Stimulated activated naive CD8-positive, alpha-beta T cell treated with anti-CD3 and anti-CD28 coated beads, Interleukin-15, Interleukin-2, amounts not matched to agents 100 U/mL and 50 U/mL, for 24 hours (primary cell): Measurements from ENCODE around the gene SAMD7.

Source experiments
- ATAC-seq: fragments of 150-1000 bp; cut with Tn5 transposase; one replicate; pipeline ENCODE4 v1.10.0; 2021
- DNase-seq: peaks from one replicate; pipeline ENCODE4 v3.0.0; 2021

SAMD7 gene

GRCh38 chr3:169966951-169967915, 55.9 kb downstream of the SAMD7 start:
- DNase-seq: peak; percentile 45

GRCh38 chr3:169968224-169968885, 57.0 kb downstream of the SAMD7 start:
- DNase-seq (no peak), ATAC-seq (no peak)

More at GRCh38 chr3:169966951-169967915, 55.9 kb downstream of the SAMD7 start:
- peak; percentile 69 for ATAC-seq

GRCh38 chr3:169969174-169970095, 58.1 kb downstream of the SAMD7 start:
- no peak for ATAC-seq
- no peak for DNase-seq

GRCh38 chr3:169970847-169971246, 59.5 kb downstream of the SAMD7 start:
- DNase-seq (no peak), ATAC-seq (no peak)

GRCh38 chr3:169971522-169971921, 60.1 kb downstream of the SAMD7 start:
- DNase-seq (no peak), ATAC-seq (no peak)

- no peak for DNase-seq
- ATAC-seq: peak; percentile 36
These were observed 68.7 kb downstream of the SAMD7 start for GRCh38 chr3:169980055-169980454.

GRCh38 chr3:169984292-169984691, 72.9 kb downstream of the SAMD7 start:
- no peak for ATAC-seq
- DNase-seq: no peak
